IPS-18a (cell line): ENCODE measurements around the gene ATP5PO.
"Not testable (repeated sequence)": the region's sequence is repeated elsewhere in the genome, so short reads cannot be mapped to it uniquely, and the experiment has no call there.

Experiments
- H3K27ac ChIP-seq: one replicate; pipeline ENCODE4 v1.5.1; 2013; ENCODE audit warnings: low read length
- H3K27me3 ChIP-seq: one replicate; pipeline ENCODE4 v1.6.1; 2013; ENCODE audit warnings: mild to moderate bottlenecking, low read length; ENCODE audit not compliant: control insufficient read depth, insufficient read depth
- H3K36me3 ChIP-seq: one replicate; pipeline ENCODE4 v1.6.1; 2013; ENCODE audit warnings: low read depth, low read length; ENCODE audit not compliant: control insufficient read depth
- H3K4me1 ChIP-seq: one replicate; pipeline ENCODE4 v1.6.1; 2013; ENCODE audit warnings: low read depth, low read length; ENCODE audit not compliant: control insufficient read depth
- H3K4me3 ChIP-seq: one replicate; pipeline ENCODE4 v1.5.1; 2013; ENCODE audit warnings: low read length
- H3K9ac ChIP-seq: one replicate; pipeline ENCODE4 v1.6.1; 2013; ENCODE audit warnings: mild to moderate bottlenecking, low read length, moderate library complexity
- H3K9me3 ChIP-seq: one replicate; pipeline ENCODE4 v1.6.1; 2013; ENCODE audit warnings: low read depth, low read length; ENCODE audit not compliant: control insufficient read depth

The ATP5PO gene

GRCh38 chr21:33937931-33938339, 22.3 kb upstream of the ATP5PO start:
- no peak overlapping the region for H3K9ac ChIP-seq
- no peaks in the 10 kb centered on the region for H3K36me3 ChIP-seq
- H3K9me3 ChIP-seq, result no peaks in the 10 kb centered on the region
- H3K27ac ChIP-seq, result no peak overlapping the region
- H3K4me3 ChIP-seq, result no peak overlapping the region
- no peaks in the 10 kb centered on the region for H3K27me3 ChIP-seq
- peaks cover 12% of the 10 kb centered on the region for H3K4me1 ChIP-seq

GRCh38 chr21:33937146-33937545, 21.5 kb upstream of the ATP5PO start:
- Histone ChIP-seq H3K4me1 (peaks cover 15% of the 10 kb centered on the region), H3K36me3 (no peaks in the 10 kb centered on the region), H3K4me3 (no peak overlapping the region), H3K9ac (no peak overlapping the region), H3K27me3 (no peaks in the 10 kb centered on the region), H3K27ac (no peak overlapping the region), H3K9me3 (no peaks in the 10 kb centered on the region)

- Histone ChIP-seq H3K36me3 (no peaks in the 10 kb centered on the region), H3K27me3 (no peaks in the 10 kb centered on the region), H3K27ac (no peak overlapping the region), H3K9me3 (no peaks in the 10 kb centered on the region), H3K9ac (no peak overlapping the region), H3K4me1 (peaks cover 14% of the 10 kb centered on the region), H3K4me3 (no peak overlapping the region)
These were observed 20.9 kb upstream of the ATP5PO start for GRCh38 chr21:33936301-33937038.

GRCh38 chr21:33932731-33933130, 17.1 kb upstream of the ATP5PO start:
- peaks cover 14% of the 10 kb centered on the region for H3K4me1 ChIP-seq
- peak overlapping the region; percentile 74 for H3K4me3 ChIP-seq
- H3K9ac ChIP-seq, result no peak overlapping the region
- no peaks in the 10 kb centered on the region for H3K27me3 ChIP-seq
- no peak overlapping the region for H3K27ac ChIP-seq
- no peaks in the 10 kb centered on the region for H3K36me3 ChIP-seq
- H3K9me3 ChIP-seq, result no peaks in the 10 kb centered on the region

- no peaks in the 10 kb centered on the region for H3K27me3 ChIP-seq
- H3K9me3 ChIP-seq, result no peaks in the 10 kb centered on the region
- peak overlapping the region; percentile 74 for H3K4me3 ChIP-seq
- H3K27ac ChIP-seq, result peak overlapping the region; percentile 71
- H3K9ac ChIP-seq, result peak overlapping the region; percentile 74
- H3K36me3 ChIP-seq, result no peaks in the 10 kb centered on the region
- peaks cover 14% of the 10 kb centered on the region for H3K4me1 ChIP-seq
These were observed 16.3 kb upstream of the ATP5PO start for GRCh38 chr21:33931799-33932390.

- Histone ChIP-seq H3K4me3 (peak overlapping the region; percentile 74), H3K4me1 (peaks cover 14% of the 10 kb centered on the region), H3K9ac (peak overlapping the region; percentile 74), H3K27ac (peak overlapping the region; percentile 71)
- not testable (repeated sequence) for H3K9me3 ChIP-seq, H3K27me3 ChIP-seq, H3K36me3 ChIP-seq
These were observed 15.6 kb upstream of the ATP5PO start for GRCh38 chr21:33931052-33931798.

- not testable (repeated sequence) for H3K9me3 ChIP-seq, H3K27me3 ChIP-seq, H3K4me1 ChIP-seq, H3K36me3 ChIP-seq, H3K27ac ChIP-seq, H3K4me3 ChIP-seq, H3K9ac ChIP-seq
These were observed 10.6 kb upstream of the ATP5PO start for GRCh38 chr21:33926248-33926647.

- H3K9ac ChIP-seq, result no peak overlapping the region
- no peak overlapping the region for H3K27ac ChIP-seq
- no peaks in the 10 kb centered on the region for H3K36me3 ChIP-seq
- H3K27me3 ChIP-seq, result no peaks in the 10 kb centered on the region
- no peaks in the 10 kb centered on the region for H3K4me1 ChIP-seq
- no peak overlapping the region for H3K4me3 ChIP-seq
- H3K9me3 ChIP-seq, result no peaks in the 10 kb centered on the region
These were observed 9.1 kb upstream of the ATP5PO start for GRCh38 chr21:33924766-33925100.

GRCh38 chr21:33924079-33924765, 8.6 kb upstream of the ATP5PO start:
- Histone ChIP-seq H3K27me3 (no peaks in the 10 kb centered on the region), H3K4me3 (no peak overlapping the region), H3K27ac (no peak overlapping the region), H3K36me3 (no peaks in the 10 kb centered on the region), H3K9me3 (no peaks in the 10 kb centered on the region), H3K4me1 (no peaks in the 10 kb centered on the region), H3K9ac (no peak overlapping the region)

- no peaks in the 10 kb centered on the region for H3K9me3 ChIP-seq
- no peaks in the 10 kb centered on the region for H3K27me3 ChIP-seq
- H3K27ac ChIP-seq, result no peak overlapping the region
- H3K4me1 ChIP-seq, result peaks cover 10% of the 10 kb centered on the region
- peaks cover 13% of the 10 kb centered on the region for H3K36me3 ChIP-seq
- no peak overlapping the region for H3K4me3 ChIP-seq
- no peak overlapping the region for H3K9ac ChIP-seq
These were observed 1.8 kb upstream of the ATP5PO start for GRCh38 chr21:33917421-33917820.

GRCh38 chr21:33916200-33916567, 580 bp upstream of the ATP5PO start:
- Histone ChIP-seq H3K4me3 (peak overlapping the region; percentile 100), H3K9ac (peak overlapping the region; percentile 93), H3K27ac (no peak overlapping the region)

More at GRCh38 chr21:33916200-33916567, 580 bp upstream of the ATP5PO start:
- no peaks in the 10 kb centered on the region for H3K9me3 ChIP-seq
- H3K4me1 ChIP-seq, result peaks cover 10% of the 10 kb centered on the region
- no peaks in the 10 kb centered on the region for H3K27me3 ChIP-seq
- peaks cover 24% of the 10 kb centered on the region for H3K36me3 ChIP-seq
